Cerebellar nuclear complex (tissue), 1 donor: ENCODE data around the gene GTPBP2.
"Not testable (repeated sequence)": the region's sequence is repeated elsewhere in the genome, so short reads cannot be mapped to it uniquely, and the experiment has no call there.

ENCODE experiments used
- DNase-seq, 2 experiments: peaks; one replicate each; lab custom pipeline; 2025; lab: John Stamatoyannopoulos, UW

The GTPBP2 gene

DNA sequence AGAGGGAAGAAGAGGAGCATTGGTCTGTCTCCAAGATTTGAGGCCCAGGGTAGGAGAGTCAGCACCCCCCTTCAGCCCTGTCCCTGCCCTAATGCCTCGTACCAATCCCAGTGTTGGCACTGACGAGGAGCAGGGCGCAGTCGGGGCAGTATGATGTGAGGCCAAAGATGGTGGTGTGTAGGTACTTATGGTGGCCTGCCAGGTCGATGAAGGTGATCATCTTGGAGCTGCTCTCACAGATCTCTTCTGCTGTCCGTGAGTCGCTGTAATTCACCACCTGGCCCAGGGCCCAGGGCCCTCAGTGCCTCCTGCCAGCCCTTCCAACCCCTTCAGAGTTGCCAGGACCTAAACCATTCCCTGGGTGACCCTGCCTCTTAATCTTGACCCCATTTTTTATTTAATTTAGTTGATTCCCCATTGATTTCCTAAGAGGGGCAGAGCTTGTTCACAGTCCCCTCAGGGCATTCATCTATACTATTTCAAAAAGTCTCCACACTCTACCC, 4.2 kb downstream of the GTPBP2 start:
- no peak for DNase-seq

DNA sequence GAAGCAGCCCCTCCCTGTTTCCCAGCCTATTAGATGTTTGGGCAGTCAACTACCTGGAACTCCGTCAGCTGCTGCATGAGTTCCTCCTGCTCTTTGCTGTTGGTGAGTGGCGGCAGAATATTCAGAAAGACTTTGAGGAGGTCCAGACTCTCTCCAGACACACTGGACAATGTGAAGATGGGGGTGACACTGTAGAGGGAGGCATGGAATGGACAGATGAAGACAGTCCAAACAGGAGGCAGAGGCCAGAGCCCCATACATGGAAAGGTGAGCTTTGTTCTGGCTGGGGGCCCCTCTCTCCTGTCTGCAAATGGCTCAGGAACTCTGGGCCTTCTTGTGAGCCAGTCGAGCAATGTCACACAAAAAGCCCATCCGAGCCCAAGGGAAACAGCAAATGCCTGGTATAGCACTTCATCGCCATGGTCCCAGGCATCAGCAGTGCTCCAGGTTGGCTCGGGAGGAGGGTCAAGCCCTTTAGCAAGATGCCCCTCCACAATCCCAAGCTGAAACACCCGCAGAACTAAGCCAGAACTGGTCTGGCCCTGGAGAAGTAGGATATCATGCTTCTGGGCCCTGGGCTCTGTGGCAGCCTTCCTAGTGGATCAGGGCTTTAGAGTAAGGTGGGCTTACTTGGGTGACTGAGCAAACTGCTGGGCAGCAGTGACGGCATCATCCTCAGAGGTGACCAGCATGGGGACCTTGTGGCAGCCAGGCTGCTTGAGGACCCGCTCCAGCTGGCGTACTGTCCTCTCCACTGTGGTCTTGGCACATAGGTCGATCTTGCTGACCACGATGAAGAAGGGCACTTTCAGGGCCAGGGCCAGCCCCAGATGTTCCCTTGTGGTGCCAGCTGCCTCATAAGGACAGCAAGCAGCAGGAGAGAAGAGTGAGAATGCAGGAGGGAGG, 4.9 kb downstream of the GTPBP2 start:
- DNase-seq, result no peak

DNA sequence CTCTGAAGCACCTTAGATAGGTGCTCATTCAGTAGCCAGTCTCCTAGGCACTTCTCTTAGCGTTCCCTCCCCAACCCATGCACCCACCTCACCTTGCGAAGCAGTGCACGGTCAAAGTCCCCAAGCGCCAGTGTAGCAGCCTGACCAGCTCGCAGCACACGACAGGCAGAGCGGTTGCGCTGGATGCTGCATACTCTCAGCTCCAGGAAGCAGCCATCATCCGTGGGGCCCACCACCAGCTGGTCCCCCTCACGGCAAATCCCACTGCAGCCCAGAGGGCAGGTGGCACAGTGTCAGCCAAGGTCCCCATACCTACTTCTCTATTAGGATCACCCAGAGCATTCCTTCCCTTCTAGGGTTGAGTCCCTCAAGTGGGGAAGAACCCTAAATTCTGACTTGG, 6.5 kb downstream of the GTPBP2 start:
- no peak for DNase-seq

DNA sequence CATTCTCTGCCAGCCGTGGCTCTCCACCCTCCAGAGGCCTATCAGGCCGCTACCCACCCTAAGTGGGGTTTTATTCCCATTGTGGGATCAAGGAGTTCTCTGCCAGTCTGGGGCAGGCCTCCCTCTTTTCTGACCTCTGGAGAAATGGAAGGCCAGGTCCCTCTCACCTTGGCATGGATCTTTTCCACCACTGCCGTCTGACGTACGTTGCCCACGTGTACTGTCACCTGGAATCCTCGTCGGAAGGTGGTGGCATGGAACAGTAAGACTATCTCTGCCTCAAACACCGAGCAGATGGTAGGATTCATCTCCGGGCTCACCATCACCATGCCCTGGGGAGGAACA, 7.3 kb downstream of the GTPBP2 start:
- no peak for DNase-seq

DNA sequence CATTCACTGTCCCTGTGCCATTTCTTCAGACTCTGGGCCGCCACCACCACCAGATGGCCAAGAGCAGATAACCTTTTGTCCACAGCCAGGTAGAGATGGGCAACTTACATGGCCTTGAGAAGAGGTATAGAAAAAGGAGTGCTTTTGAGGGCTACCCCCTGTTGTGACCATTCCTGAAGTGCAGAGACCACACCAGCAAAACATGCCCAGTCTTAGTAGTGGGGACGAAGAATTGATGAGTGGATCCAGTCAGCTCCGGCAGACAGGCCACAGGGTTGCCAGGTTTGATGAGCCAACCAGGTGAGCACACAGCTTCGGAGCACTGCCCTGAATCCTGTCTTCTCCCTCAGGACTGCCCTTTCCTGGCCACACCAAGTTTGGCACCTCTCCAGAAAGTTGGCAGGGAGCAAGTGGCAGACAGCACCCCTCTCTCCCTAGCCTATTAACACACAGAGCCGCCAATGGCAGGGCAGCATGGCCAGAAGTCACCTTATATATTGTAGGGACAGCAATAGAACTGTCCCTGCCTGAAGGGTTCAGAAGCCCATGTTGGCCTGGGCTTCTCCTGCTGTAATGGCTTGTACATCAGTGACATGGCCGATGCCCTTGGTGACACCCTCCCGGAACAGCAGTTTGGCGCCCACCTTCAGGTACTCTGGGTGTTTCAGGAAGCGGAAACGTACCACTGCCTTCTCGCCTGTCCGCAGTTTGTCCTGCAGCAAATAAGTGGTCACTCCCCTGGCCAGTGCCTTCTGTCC, 7.8 kb downstream of the GTPBP2 start:
- DNase-seq, result no peak

DNA sequence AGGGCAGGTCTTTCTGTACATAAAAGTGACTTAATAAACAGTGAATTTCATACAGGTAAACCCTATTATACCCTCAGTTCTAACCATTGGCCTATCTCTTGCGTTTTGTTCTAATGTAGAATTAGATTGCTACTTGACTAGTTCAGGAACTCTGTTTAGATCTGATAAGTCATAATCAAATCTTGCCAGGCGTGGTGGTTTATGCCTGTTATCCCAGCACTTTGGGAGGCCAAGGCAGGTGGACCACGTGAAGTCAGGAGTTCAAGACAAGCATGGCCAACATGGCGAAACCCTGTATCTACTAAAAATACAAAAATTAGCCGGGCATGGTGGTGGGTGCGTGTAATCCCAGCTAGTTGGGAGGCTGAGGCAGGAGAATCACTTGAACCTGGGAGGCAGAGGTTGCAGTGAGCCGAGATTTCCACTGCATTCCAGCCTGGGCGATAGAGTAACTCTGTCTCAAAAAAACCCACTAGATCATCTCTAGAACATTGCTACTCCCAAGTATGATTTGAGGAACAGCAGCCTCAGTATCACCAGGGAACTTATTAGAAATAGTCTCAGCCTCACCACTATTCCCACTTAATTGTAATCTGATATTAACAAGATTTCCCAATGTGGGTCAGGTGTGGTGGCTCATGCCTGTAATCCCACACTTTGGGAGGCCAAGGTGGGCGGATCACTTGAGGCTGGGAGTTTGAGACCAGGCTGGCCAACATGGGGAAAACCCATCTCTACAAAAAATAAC, 12.2 kb downstream of the GTPBP2 start:
- DNase-seq, result no peak

DNA sequence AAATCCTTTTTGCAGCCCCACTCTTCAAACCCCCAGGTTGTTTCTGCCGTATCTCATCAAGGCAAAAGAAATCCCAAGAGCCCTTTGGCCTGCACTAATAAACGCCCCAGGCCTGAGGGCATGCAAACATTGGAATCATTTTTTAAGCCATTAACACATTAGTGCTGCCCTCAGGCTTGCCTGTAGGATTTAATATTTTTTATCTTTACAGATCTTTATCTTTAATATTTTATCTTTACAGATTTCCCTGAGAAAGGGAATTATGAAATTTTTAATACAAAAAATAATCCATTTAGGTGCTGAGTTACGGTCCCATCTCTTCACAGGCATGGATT, 14.7 kb downstream of the GTPBP2 start:
- no peak for DNase-seq

DNA sequence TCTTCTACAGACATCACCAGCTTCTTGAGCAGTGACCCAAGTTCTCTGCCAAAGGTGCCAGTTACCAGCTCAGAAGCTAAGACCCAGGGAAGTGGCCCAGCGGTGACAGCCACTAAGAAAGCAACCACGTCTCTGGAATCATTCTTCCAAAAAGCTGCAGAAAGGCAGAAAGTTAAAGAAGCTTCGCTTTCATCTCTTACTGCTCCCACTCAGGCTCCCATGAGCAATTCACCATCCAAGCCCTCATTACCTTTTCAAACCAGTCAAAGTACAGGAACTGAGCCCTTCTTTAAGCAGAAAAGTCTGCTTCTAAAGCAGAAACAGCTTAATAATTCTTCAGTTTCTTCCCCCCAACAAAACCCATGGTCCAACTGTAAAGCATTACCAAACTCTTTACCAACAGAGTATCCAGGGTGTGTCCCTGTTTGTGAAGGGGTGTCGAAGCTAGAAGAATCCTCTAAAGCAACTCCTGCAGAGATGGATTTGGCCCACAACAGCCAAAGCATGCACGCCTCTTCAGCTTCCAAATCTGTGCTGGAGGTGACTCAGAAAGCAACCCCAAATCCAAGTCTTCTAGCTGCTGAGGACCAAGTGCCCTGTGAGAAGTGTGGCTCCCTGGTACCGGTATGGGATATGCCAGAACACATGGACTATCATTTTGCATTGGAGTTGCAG, 15.2 kb downstream of the GTPBP2 start:
- no peak for DNase-seq

DNA sequence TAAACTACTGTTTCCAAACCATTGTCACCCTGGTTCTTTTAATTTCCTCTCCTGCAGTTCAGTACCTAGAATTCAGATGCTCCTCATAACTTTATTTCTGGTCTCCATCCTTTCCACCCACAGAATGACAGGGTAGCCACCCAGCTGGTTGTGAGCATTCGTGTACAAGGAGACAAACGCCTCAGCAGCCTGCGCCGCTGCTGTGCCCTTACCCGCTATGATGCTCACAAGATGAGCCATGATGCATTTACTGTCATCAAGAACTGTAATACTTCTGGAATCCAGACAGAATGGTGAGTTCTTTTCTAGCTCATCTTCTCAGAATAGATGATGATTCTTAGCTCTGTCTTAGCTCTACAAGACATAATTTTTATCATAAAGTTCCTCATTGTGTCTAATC, 18.6 kb downstream of the GTPBP2 start:
- DNase-seq, result no peak

DNA sequence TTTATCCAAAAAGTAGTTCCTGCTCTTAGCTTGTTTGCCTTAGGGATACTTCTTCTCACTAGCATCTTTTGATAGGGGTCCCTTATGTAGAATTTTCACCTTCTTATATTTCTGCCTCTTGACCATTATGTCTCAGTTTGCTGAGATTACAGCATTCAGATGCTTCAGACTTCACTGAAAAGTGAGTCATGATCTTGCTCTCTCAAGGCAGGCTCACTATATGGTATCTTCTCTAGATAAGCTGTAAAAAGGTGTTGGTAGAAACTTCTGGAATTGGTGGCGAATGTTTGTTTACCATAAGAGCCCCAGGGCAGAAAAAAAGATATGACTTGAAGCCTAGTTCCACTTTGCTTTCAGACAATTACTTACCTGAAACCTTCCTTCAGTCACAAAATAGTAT, 19.7 kb downstream of the GTPBP2 start:
- no peak for DNase-seq

DNA sequence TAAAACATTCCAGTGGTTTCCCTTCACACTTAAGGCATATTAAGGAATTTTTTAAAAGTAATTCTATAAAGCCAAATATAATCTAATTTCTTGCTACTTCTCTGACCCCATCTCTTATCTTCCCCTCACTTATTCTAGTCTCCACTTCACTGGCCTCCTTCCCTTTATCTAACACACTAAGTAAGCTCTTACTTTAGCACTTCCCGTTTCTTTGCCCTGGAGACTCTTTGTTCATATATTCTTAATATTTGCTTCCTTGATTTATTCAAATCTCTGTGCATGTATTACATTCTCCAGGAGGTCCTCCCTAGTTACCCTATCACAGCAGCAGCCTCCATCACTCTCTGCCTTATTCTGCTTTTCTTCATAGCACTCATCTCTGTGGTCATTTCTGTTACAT, 20.3 kb downstream of the GTPBP2 start:
- DNase-seq, result no peak

DNA sequence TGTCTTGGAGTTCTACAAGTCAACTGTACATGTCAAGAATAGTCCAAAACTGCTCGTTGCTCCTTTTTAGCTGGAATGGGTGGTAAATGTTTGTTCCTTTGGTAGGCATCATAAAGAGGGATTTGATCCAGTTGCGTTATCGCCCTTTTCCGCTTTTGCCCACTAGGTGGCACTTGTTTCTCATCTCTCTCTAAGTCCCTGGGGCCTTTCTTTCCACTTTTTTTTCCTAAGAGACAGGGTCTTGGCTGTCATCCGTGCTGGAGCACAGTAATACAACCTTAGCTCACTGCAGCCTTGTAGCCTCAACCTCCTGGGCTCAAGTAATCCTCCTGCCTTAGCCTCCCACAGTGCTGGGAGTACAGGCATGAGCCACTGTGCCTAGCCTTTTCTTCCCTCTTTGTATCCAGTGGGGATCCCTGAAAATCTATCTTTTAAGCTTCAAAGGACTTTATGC, 20.7 kb downstream of the GTPBP2 start:
- DNase-seq, result no peak

DNA sequence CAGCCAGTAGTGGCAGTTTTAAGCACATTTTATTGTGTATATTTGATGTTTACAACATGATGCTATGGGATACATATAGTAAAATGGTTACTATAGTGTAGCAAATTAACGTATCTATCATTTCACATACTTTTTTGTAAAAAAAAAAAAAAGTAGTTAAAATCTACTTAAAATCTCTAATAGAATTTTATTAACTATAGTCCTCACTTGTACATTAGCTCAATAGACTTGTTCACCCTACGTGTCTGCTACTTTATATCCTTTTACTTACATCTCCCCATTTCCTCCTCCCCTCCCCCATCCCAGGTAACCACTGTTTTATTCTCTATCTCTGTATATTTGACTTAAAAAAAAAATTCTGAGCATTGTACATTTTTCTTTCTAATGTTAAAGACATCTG, 23.0 kb downstream of the GTPBP2 start:
- DNase-seq, result no peak

DNA sequence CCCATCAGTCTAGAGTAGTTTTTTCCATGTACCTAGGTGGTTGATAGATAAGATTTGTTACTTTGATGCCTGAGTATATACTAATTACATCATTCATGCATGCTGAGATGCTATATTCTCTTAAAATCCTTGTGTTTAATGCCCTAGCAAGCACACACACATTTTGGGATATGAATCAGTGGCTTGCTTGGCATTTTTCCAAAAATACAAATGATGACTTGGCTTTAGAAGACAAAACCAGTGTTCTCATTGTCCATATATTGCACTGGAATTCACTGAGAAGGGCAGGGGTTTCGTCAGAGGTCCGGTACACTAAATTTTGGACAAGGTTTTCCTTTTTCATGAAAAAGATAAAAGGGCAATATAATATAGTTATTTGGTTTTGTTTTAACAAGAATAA, 24.9 kb downstream of the GTPBP2 start:
- no peak for DNase-seq

DNA sequence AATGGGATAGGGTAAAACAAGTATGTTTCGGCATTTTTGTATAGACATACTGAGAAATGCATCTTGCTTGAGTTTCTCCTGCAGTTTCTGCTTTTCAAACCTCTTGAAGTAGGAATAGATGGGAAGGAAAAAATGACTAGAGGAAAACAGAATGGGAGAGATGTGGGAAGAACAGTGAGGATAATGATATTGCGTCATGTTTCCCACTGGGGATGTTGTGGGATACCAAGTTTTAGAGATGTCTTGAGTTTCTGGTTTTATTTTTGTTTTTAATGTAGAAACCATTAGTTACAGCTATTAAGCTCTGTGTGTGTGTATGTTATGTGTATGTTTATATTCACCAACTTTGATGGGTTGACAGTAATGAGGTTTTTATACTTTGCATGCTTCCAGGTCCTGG, 28.5 kb downstream of the GTPBP2 start:
- no peak for DNase-seq

DNA sequence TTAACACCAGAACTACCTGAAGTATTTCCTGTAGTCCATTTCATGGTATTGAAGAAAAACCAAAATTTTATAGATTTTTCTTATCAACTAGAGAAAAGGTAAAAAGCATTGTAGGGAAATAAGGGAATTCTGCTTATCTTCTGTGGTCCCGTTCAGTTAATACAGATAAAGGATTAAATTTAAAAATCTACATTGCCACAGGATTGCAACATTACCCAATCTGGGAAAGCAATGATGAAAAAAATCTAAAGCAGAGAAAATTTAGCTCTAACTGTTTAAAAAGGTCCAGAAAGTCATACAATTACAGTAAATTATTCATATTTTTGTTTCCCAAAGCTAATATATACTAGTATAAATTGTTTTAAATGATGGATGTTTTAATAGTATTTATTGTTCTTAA, 35.1 kb downstream of the GTPBP2 start:
- no peak for DNase-seq

DNA sequence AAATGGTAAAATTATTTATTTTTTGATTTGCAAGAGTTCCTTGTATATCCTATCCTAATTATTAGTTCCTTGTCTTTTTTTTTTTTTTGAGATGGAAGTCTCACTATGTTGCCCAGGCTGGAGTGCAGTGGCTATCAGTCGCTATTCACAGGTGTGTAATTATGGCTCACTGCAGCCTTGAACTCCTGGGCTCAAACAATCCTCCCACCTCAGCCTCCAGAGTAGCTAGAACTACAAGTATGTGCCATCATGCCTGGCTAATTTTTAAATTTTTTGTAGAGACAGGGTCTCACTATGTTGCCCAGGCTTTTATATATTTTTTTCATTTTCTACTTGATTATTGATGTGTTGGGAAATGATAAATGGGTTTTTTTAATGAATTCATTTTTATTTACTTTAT, 39.5 kb downstream of the GTPBP2 start:
- not testable (repeated sequence) for DNase-seq

DNA sequence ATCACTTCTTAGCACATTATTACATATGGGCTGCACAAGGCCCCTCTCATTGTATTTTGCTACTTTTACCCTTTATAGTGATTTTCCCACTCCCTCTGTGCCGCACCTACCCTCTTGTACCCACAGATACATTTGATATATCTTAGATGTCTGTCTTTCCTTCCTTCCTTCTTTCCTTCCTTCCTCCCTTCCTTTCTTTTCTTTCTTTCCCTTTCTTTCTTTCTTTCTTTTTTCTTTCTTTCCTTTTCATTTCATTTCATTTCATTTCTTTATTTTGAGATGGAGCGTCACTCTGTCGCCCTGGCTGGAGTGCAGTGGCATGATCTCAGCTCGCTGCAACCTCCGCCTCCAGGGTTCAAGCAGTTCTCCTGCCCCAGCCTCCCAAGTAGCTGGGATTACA, 40.9 kb downstream of the GTPBP2 start:
- DNase-seq, result no peak

DNA sequence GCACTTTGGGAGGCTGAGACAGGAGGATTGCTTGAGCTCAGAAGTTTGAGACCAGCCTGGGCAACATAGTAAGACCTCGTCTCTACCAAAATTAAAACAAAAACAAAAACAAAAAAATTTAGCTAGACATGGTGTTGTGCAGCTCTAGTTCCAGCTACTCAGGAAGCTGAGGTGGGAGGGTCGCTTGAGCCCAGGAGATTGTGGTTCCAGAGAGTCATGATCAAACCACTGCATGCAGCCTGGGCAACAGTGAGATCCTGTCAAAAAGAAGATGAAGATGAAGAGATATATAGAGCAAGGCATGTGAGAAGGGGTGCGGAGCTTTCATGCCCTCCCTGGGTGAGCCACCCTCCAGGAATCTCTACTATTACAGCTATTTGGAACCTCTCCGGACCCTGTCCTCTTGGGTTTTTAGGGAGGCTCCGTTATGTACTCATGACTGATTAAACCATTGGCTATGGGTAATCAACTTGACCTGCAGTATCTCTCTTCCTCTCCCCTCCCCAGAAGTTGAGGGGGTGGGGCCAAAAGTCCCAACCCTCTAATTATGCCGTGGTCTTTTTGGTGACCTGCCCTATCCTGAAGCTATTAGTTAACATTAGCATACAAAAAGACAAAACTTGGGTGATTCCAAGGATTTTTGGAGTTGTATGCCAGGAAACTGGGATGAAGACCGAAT, 44.0 kb downstream of the GTPBP2 start:
- DNase-seq, result no peak

DNA sequence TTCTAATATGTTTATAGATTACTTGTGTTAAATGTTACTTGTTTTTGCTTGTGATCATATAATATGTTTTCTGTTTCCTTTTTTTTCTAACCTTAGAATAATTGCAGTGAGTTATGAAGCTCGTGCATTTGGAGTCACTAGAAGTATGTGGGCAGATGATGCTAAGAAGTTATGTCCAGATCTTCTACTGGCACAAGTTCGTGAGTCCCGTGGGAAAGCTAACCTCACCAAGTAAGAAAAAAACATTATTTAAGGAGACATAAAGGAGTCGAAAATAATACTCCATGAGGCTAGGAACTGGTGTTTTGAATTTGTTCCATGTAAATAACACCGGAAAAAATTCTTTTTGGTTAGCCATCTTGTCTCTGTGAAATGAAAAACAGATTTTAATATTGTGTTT, 46.2 kb downstream of the GTPBP2 start:
- DNase-seq, result no peak

DNA sequence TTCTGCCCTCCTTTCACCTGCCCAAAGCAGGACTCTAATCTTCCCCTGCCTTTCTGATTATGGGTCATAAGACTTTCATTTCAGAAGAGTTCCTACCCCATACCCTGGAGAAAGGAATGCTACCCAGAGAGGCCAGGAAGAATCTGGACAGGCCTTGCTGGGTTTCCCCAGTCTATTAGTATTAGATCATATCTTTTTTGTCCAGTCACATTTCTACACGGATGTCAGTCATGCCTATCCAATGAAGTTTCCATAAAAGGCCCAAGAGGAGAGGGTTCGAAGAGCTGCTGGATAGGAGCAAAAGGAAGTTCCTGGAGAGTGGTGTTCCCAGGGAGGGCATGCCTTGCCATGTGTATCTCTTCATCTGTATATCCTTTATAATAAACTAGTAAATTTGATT, 49.9 kb downstream of the GTPBP2 start:
- DNase-seq, result no peak

DNA sequence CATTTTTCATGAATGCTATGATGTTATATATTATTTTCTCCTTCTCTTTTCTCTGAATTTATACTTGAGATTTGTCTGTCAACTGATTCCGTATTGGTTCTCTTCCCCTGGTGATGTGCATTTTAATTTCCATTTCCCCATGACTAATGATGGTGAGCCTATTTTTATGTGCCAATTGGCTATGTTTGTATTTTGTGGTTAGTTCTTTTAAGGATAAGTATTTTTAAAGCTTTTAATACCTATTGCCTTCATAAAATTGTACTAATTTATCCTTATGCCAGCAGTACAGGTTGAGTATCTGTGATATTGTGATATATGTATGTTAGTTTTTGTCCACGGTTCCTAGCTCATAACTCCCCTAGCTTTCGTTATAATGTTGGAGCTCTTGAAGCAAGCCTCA, 50.3 kb downstream of the GTPBP2 start:
- no peak for DNase-seq
